Lung microvascular endothelial cell (primary cell): ENCODE data around the gene VAV2. TPM values are rescaled to one million over a fixed set of nuclear protein-coding genes. Genes with fewer than 3 reads are reported as not detected.

Source experiments
- DNase-seq, 2 donors: peaks; one replicate each; pipeline versions ENCODE4 v3.0.0 to v3.0.0-alpha.2; 2010; ENCODE audit warnings: low read depth in 2 of 2
- total RNA-seq: library from RNA; depleted of rRNA; stranded (reverse); fragments of >200 nt; gene quantifications from 2 replicates; pipeline ENCODE4 v1.2.1, GENCODE V29; 2014

The VAV2 gene
- total RNA-seq, 1 donor from 2014 or later: 17.7 TPM

DNA sequence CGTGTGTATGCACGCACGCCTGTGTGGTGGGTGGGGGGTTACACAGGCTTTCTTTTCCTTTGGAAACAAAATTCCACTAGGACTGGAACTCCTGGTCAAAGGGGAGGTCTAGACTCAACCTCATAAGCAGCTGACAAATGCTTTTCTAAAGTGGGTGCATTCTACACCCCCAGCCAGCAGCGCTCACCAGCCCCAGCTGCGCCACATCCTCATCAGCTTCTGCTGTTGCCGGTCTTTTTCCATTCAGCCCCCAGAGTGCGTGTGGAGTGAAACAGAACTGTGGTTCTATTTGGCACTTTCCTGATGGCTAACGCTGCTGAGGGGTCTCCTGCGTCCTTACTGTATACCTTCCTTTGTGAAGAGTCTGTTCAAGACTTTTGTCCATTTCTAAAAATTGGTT is 176.3 kb downstream of the VAV2 start:
- no peak for DNase-seq

DNA sequence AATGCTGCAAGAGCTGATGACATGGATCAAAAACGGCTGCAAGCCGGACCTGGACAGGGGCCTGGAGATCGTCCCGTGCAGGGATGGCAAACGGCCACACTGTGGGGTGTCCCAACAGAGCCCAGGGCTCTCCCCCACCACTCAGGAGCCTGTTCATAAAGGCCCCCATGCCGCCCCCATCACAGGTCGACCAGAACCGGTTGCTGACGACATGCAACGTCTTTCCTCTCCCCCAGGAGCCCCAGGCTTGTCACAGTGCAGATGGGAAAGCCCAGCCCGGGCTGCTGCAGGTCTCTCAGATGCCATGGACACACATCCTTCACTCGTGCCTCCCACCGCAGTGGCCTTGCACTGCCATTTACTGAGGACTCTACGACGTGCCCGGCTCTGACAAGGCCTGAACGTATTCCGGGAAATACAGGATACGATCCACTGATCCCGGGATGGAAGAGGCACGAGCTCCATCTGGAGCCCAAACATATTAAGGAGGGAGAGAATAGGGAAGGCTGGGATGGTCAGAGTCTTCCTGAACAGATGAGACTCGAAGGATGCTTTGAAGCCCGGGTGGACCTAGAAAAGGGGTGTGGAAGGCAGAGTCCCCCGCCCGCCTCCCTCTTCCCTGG is 177.4 kb downstream of the VAV2 start:
- DNase-seq: no peak

DNA sequence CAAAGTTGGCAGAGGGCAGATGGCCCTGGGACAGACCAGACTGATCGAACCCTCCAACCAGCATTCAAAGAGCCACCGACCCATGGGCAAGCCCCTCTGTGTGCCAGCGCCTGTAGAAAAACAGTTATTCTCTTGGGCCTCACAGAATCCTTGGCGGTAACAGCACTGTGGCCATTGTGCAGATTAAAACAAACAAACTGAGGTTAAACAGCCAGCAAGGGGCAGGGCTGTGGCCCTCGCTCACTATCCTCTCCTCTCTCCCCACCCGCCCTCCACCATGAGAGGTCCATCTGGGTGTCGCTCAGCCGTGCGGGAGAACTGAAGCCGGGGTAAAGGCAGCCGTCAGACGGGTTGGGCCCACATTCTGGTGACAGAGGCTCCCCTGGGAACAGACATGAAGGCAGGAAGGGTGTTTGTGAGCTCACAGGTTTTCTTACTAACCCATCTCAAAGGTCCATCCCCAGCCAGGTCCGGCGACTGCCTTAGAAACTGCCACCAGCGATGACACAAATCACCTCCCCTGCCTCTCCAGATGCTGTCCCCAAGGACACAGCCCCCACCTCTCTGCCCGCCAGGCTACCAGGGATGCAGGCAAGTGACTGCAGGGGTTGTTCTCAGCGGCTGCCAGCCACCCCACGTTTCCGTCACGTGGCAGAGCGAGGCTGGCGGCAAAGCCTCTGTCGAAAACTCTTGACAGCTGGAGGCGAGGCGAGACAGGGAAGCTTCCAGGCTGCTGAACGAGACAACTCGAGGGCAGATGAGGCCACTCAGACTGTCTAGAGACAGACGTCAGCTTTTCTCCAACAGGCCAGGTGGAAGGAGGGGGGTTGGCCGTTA is 178.2 kb downstream of the VAV2 start:
- no peak for DNase-seq

DNA sequence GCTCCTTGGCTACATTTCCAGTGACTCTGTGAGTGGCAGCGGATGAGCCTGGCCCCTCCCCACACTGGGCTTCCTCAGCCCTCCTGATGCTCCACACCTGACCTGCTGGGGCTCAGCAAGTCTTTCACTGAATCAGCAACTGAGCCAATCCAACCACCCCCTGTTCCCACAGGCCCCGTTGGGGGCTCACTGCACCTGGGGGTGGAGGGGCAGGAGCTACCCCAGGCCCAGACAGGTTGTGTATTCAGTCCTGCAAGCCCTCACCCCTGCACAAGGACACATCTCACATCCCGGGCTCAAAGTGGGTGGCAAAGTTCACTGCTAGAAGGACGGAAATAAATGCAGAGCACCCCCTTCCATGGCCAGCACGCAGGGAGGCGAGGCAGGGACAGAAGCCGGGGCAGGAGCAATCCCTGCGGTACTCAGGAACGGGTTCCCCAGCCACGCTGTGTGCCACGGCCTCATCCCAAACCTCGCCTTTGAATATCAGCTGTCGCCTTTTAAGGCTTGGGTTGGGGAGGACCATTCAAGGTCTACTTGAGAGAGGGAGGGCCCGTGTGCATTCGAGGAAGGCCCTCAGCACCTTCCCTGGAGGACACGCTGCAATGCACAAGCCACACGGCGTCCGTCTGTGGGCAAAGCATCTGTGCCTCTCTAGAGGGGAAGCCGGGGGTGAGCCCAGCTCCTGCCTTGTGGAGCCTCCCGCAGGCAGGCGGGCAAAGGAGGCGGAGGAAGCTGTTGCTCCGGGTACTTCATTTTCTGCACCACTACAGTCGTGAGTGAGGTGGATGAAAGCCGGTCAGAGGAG is 179.0 kb downstream of the VAV2 start:
- no peak for DNase-seq

DNA sequence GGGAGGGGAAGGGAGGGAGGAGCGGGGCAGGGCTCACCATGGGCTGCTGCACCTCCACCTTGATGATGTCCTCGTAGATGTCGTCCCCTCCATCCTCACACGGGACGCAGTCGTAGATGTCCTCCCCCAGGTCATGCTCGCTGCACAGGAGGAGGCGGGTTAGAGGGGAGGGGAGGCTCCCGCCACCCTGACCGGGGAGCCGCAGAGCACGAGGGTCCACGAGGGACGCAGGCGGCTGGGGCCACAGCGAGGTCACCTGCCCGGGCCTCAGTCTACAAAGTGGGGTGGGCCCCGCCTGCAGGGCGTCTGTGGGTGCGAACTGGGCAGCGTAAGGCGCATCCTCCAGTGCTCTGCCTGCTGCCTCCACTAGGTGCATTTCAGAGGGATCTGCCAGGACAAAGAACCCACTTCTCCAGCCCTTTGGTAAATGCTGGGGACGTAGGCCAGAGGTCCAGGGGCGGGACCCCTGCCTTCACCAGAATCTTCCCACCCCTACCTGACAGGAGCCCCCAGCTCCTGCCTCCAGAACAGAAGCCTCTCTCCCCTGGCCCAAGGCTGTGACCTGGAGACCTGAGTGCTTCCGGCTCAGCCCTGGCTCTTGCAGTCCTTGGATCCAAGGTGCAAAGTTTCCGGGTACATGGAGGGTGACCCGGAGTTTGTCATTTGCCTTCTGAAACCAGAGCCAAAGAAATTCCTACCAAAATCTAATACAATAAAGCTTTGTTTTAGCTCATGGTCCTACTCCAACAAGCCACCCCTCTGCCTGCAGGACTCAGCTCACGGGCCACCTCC is 179.9 kb downstream of the VAV2 start:
- no peak for DNase-seq

DNA sequence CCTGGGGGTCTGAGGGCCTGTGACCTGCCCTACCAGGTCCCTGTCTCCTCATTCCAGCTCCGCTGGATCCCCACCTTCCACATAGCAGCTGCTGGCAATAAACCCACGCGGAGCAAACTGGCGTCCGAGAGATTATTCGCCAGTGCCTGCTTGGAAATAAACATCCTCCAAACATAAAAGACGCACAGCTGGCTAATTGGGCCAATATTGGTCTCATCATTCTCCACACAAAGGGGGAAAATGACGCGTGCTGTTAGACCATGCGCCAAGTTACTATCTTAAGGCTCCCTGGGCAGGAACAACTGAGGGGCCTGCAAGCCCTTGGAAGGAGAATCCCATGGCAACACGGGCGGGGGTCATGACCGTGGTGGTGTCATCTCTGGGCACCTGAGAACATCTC is 180.7 kb downstream of the VAV2 start:
- no peak for DNase-seq

DNA sequence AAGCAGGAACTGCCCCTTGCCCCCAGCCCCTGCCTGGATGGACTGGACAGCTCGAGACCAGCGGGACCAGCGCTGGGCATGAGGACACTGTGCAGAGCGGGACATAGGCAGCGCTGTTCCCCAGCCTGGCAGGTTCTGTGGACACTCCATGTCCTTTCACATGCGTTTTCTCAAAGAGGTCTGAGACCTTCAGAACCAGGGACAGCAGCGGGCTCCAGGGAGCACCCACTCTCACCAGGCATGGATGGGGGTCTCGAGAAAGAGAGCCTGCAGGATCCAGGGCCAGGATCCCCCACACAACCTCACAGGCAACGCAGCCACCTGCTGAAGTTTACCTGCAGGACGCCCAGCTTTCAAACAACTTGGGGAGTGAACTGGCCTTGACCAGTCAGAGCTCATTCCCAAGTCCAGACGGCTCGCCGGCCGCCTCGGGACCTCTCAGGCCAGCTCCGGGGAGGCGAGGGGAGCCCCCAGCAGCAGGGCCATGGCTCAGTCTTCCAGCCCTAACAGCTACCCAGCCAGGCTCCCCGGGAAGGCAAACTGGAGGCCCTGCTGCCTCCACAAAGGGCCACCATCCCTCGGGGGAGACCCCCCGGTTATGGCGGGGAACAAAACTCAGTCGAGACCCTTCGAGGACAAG is 181.4 kb downstream of the VAV2 start:
- no peak for DNase-seq

DNA sequence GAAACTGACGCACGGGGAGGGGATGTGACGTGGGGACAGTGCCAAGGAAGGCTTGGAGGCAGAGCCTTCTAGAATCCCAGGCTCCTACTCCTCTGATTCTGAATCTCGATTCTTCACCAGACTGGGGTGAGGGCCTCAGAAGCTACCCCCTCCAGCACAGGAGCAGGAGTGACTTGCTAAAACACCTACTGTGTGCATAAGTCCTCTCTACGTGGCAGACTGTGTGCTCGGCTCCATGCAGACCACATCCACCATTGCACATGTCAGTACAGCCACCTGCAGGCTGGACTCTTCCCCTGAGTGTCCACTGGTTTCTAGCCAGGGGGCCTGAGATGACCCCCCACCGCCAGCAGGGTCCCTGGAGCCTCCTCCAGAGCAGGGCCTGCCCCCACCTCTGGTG is 182.8 kb downstream of the VAV2 start:
- no peak for DNase-seq

DNA sequence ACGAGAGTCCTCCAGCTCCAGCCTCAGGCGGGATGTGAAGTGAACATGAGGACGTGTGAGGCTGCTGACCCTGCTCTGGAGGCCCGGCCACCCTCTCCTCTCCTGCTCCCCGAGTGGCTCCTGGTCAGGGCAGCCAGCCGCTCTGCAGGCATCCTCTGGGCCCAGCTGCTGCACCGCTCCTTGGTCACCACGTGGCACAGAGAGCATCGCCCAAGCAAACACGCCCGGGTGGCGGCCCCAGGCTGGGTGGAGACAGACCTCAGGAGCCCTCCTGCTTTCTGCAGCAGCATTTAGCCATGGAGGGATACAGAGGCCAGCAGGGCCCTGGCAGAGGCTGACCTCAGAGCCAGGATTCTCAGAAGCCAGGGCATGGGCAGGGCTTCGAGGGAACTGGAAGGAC is 184.3 kb downstream of the VAV2 start:
- no peak for DNase-seq

DNA sequence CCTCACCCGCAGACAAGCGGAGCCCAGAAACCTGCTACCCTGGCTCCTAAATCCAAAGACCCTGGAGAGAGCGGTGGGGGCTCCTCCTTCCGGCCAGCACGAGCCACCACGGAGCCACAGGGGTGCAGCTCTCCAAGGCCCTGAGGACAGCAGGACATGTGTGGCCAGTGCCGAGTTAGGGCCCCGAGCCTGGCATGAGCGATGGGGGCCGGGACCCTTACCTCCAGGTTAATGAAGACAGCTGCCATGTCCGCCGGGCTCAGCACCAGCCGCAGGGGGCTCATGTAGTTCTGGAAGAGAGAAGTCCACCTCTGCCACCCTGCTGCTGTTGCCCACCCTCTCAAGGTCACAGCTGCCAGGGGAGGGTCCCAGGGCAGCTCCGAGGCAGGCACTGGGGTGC is 185.1 kb downstream of the VAV2 start:
- DNase-seq: no peak

DNA sequence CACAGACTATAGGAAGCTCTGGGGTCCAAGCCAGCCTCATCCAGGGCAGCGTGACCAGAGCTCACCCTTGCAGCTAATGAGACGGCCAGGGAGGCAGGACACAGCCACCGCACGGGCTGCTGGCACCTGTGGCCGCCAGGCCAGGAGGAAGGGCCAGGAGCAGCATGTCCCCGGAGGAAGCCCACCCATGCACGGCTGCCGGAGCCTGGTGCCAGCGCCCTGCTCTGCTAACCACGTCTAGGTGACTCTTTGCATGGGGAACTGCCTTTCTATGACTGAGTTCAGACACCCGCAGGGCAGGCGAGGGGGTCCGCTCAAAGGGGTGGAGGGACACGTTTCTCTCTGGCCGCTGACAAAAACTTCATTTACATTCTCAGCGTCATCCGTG is 185.5 kb downstream of the VAV2 start:
- DNase-seq: no peak

DNA sequence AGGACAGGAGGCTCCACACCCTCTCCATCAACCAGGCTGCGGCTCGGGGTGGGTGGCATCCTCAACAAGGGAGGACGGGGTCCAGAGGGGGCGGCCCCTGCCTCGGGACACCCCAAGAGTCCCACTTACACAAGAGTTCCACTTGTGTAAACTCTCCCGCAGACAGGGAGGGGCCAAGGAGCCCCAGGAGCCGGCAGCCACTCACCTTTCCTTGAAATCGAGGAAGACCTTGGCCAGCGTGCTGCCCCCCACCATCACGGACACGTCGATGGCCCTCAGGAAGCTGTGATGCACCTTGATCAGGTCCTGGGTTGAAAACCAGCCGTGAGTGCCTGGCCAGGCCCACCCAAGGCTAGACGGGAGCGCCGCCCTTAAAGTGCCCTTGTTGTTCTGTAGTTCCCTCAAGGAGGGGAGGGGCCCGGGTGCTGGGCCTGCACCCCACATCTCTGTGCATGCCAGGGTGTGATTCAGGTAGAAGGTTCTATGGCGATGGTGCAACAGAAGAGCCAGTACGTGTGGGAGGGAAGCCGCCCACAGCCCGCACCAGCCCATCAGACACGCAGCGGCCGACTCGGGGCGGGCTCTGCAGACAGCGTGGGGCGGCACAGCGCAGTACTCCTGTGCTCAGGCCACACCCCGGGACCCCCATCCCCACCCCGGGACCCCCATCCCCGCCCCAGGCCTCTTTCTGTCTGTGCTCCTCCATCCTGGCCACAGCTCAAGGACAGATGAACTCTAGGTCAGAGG is 186.1 kb downstream of the VAV2 start:
- no peak for DNase-seq

DNA sequence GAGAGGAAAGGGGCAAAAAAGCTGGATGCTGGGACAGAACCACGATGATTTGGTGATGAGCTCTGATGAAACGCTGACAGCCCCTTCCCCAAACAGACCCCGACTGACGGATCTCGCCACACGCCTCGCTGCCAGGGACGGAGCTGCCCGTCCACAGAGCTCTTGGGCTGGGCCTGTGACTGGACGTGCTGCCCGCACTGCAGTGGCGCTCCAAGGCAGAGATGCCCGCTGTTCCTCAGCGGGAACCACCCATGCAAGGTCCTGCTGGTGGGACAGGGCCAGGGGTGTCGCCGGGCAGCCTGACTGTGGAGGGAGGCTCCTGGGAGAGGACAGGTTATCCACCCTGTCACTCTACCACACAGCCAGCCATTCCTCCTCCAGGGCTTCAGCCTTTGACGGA is 187.9 kb downstream of the VAV2 start:
- no peak for DNase-seq

DNA sequence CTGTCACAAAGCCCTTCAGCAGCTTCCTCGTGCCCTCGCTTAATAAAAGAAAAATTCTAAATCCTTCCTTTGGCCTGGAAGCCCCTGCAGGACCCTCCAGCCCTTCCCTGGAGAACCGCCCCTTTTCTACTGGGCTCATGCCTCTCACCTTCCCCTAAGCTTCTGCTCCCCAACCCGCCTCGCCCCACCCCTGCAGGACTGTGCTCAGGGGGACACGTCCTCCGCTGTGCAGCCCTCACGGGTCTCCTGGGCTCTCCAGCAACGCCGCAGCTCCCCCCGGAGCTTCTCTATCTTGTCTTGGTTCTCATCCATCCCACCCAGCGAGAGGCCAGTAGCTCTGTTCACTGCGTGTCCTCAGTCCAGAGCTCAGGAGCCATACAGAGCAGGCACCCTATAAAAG is 188.4 kb downstream of the VAV2 start:
- DNase-seq: no peak

DNA sequence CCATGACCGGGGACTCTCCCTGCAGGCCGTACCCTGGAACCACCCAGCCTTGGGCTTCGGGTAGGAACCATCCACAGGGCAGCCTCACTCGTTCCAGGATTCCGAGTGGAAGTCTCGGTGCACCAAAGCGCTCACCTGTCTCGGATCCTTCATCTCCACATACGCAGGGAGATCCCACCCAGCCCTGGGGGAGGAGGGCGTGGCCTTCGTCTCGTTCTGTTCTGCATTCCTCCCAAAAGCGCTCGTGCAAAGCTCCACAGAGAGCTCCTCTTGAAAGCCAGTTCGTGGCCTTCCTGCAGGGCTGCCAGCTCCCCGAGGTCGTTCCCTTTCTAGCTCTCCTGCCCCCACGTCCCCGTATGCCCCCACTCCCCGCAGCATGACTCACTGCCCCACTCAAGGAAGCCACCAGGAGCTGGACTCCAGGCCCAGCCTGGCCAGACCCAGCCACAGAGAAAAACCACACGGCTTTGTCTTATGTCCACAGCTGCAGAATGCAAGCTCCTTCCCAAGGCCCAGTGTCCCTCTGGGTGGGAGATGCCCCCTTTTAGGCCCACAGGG is 189.0 kb downstream of the VAV2 start:
- no peak for DNase-seq

DNA sequence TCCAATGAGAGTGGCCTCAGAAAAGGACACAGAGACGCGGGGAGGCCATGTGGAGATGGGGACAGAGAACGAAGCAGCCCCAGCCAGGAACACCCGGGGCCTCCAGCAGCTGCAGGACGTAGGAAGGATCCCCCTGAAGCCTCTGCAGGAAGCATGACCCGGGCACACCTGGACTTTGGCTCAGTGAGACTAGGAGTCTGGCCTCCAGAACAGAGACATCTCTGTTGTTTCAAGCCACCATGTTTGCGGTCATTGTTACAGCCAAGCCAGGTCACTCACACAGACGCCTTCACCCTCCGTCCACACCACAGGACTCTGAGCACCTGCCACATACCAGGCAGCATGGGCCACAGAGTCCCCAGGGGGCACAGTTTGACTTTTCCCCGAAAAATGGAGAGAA is 190.4 kb downstream of the VAV2 start:
- DNase-seq: no peak

DNA sequence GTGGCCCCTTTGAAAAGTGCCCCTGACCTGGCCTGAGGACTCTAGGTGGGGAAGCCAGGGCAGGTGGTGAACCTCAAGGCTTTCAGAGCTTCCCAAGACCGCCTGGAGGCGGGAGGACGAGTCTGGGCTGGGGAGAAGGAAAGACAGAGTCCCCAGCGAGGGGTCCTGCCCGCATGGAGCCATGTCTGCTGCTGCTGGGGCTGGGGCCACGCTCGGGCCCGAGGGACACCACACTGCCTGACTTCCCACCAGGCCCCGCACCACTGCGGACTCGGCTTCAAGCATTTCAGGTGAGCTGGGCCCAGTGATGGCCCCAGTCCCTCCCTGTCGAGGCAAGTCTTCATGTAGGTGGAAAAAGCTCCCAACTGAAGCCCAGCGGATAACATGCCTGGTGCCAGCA is 191.9 kb downstream of the VAV2 start:
- no peak for DNase-seq

DNA sequence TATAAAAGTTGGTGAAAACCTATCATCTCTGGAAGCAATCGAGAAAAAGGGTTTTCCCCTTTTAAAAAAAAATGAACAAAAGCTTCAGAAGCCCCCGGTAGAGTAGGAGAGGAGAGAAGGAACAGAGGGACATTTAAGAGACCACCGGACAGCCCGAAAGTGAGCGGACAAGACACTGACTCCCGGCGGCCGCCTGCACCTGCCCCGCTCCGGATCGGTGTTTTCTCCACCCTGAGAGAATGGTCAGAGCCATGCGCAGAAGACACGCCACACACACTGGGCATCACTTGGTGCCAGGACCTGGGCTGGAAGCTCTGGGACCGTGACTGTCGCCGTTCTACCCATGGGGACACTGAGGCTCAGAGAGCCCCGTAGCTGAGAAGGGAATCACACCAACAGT is 192.4 kb downstream of the VAV2 start:
- DNase-seq: no peak

DNA sequence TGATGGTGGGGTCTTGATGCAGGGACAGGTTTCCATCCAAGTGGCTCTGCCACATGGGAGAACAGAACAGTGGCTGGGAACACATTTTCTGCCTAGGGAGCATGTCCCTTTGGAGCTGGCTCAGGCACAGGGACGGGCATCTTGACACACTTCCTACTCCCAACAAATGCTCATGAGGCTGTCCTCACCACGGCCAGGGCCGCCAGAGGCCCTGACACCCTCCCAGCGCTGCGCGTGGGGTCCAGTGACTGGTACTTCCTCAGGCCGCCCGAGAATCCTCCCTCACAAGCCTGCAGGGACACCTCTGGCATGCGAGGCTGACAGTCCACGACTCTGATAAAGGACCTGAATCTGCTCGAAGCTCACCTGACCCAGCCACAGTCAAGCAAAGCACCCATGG is 193.0 kb downstream of the VAV2 start:
- no peak for DNase-seq

DNA sequence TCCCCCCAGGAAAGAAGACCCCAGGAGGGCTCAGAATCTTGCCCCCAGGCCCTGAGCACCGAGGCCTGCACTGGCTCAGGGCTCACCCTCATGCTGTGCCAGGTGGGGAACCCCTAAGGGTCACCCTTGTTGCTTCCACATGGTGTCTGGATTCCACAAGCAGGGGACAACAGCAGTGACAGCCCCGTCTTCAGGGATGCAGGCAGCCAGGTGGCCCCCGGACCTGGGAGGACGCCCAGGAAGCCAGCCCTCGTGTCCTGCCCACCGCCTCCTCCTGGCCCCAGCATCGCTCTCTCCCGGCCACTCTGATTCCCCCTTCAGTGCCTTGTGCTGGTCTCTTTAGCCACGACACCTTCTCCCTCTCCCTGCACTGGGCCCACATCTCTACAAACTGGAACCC is 194.0 kb downstream of the VAV2 start:
- no peak for DNase-seq
